Epithelial cell of esophagus (primary cell): ENCODE data around the gene PABPN1.

ENCODE experiments used
- DNase-seq: peaks from one replicate; pipeline ENCODE4 v3.0.0; 2010; ENCODE audit warnings: low read depth
- H3K4me3 ChIP-seq: 2 replicates; pipeline ENCODE4 v1.5.1; 2011; ENCODE audit warnings: mild to moderate bottlenecking, low read length, control low read depth
- CTCF ChIP-seq: IDR thresholded peaks from 2 replicates; pipeline ENCODE4 v1.5.1; 2011; ENCODE audit warnings: low read depth, mild to moderate bottlenecking, low read length, control low read depth, inconsistent platforms; ENCODE audit not compliant: insufficient read depth; ENCODE audit errors: missing control alignments

The PABPN1 gene

GRCh38 chr14:23310546-23310945, 10.7 kb upstream of the PABPN1 start:
- no peak overlapping the region for H3K4me3 ChIP-seq
- DNase-seq, result no peak
- no peak for TF ChIP-seq CTCF

GRCh38 chr14:23316300-23316699, 5.0 kb upstream of the PABPN1 start:
- no peak for TF ChIP-seq CTCF
- H3K4me3 ChIP-seq, result no peak overlapping the region
- no peak for DNase-seq

- TF ChIP-seq CTCF, result no peak
- H3K4me3 ChIP-seq, result peak overlapping the region; percentile 38
- DNase-seq, result no peak
These were observed 1.3 kb upstream of the PABPN1 start for GRCh38 chr14:23319746-23320583.

- TF ChIP-seq CTCF, result peak; percentile 18
- peak; percentile 75 for DNase-seq
- peak overlapping the region; percentile 91 for H3K4me3 ChIP-seq
These were observed 603 bp downstream of the PABPN1 start for GRCh38 chr14:23321572-23322547.

- TF ChIP-seq CTCF, result no peak
These were observed 1.6 kb downstream of the PABPN1 start for GRCh38 chr14:23322568-23323517.

GRCh38 chr14:23323838-23324454, 2.7 kb downstream of the PABPN1 start:
- DNase-seq, result no peak
- no peak for TF ChIP-seq CTCF
- no peak overlapping the region for H3K4me3 ChIP-seq

More at GRCh38 chr14:23322568-23323517, 1.6 kb downstream of the PABPN1 start:
- DNase-seq, result no peak
- H3K4me3 ChIP-seq, result peak overlapping the region; percentile 91
